GM12874 (cell line): Measurements from ENCODE around the gene COMMD4.

Experiments
- CTCF ChIP-seq: IDR thresholded peaks from 2 replicates; pipeline ENCODE4 v1.5.1; 2011; ENCODE audit warnings: low read depth, mild to moderate bottlenecking, control low read depth, low read length, moderate library complexity; ENCODE audit not compliant: insufficient read depth

The COMMD4 gene

GRCh38 chr15:75360856-75361255 lies 25.0 kb downstream of the COMMD4 start:
- no peak for TF ChIP-seq CTCF

GRCh38 chr15:75361361-75361988 lies 25.6 kb downstream of the COMMD4 start:
- TF ChIP-seq CTCF: no peak

GRCh38 chr15:75361989-75362641 lies 26.3 kb downstream of the COMMD4 start:
- no peak for TF ChIP-seq CTCF

- no peak for TF ChIP-seq CTCF
These were observed 26.9 kb downstream of the COMMD4 start for GRCh38 chr15:75362642-75363249.

GRCh38 chr15:75363786-75364185 lies 27.9 kb downstream of the COMMD4 start:
- no peak for TF ChIP-seq CTCF

- TF ChIP-seq CTCF: no peak
These were observed 29.0 kb downstream of the COMMD4 start for GRCh38 chr15:75364881-75365280.

- TF ChIP-seq CTCF: no peak
These were observed 30.3 kb downstream of the COMMD4 start for GRCh38 chr15:75366163-75366562.
